ENCODE results near the gene ADD1. TPM values are rescaled to one million over a fixed set of nuclear protein-coding genes. Genes with fewer than 3 reads are reported as not detected.

Gene ADD1
- total and polyA plus RNA-seq, 2 of the 13 experiments (the other 11 are each of a cell fraction or from before 2014, with no cell fraction given), result 73.9 to 122 TPM

DNA sequence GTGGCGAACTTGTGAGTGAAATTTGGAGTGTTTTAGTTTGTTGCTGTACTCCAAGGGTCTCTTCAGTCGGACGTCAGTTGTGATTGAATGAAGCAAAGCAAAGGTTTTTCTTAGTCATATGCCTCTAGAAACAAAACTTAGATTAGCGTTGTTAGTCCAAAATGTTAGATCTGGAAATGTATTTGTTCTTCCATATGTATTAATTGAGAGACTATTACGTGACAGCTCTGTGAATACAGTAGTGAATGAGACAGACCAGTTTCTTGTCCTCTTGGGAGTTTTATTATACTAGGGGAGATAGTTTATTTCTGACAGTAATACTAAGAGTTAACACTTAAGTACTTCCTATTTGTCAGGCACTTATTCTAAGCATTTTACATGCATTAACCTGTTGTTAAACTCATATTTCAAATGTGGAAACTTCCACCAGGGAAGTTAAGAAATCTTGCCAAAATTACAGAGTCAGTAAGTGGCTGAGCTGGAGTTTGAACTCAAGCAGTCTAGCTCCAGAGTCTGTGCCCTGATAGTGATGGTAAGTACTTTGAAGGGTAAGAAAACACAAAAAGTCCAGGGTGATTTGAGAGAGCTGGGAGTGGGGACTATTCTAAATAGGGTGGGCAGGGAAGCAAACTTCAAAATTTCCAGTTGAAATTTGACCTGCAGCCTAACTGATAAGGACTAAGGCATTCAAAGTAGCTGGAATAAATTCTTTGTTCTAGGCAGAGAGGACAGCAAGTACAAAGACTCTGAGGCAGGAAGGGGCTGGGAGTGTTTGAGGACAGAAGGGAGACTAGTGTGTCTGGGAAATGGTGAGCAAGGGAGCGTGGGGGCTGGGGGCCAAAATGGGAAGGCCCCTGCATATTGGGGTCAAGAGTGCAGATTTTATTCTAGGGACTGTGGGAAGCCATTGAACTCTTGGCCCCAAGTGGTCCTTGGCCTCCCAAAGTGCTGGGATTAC is 17.0 kb downstream of the ADD1 start (continued):
- TF ChIP-seq, protein P1, sequence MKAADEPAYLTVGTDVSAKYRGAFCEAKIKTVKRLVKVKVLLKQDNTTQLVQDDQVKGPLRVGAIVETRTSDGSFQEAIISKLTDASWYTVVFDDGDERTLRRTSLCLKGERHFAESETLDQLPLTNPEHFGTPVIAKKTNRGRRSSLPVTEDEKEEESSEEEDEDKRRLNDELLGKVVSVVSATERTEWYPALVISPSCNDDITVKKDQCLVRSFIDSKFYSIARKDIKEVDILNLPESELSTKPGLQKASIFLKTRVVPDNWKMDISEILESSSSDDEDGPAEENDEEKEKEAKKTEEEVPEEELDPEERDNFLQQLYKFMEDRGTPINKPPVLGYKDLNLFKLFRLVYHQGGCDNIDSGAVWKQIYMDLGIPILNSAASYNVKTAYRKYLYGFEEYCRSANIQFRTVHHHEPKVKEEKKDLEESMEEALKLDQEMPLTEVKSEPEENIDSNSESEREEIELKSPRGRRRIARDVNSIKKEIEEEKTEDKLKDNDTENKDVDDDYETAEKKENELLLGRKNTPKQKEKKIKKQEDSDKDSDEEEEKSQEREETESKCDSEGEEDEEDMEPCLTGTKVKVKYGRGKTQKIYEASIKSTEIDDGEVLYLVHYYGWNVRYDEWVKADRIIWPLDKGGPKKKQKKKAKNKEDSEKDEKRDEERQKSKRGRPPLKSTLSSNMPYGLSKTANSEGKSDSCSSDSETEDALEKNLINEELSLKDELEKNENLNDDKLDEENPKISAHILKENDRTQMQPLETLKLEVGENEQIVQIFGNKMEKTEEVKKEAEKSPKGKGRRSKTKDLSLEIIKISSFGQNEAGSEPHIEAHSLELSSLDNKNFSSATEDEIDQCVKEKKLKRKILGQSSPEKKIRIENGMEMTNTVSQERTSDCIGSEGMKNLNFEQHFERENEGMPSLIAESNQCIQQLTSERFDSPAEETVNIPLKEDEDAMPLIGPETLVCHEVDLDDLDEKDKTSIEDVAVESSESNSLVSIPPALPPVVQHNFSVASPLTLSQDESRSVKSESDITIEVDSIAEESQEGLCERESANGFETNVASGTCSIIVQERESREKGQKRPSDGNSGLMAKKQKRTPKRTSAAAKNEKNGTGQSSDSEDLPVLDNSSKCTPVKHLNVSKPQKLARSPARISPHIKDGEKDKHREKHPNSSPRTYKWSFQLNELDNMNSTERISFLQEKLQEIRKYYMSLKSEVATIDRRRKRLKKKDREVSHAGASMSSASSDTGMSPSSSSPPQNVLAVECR (CRISPR knock-in tag; IDR thresholded peaks at IDR 0.05; ENCODE audit: borderline replicate concordance), result no peak
- TF ChIP-seq DDIT3 (CRISPR knock-in tag; IDR thresholded peaks at IDR 0.05), result no peak
- TF ChIP-seq IRX3 (CRISPR knock-in tag; IDR thresholded peaks at IDR 0.05; ENCODE audit: borderline replicate concordance, low read depth), result no peak
- TF ChIP-seq ZNF616 (CRISPR knock-in tag; IDR thresholded peaks at IDR 0.05; ENCODE audit: low read depth), result no peak
- no peak for TF ChIP-seq ZNF629 (CRISPR knock-in tag; conservative IDR thresholded peaks at IDR 0.05)
- TF ChIP-seq, protein P2, sequence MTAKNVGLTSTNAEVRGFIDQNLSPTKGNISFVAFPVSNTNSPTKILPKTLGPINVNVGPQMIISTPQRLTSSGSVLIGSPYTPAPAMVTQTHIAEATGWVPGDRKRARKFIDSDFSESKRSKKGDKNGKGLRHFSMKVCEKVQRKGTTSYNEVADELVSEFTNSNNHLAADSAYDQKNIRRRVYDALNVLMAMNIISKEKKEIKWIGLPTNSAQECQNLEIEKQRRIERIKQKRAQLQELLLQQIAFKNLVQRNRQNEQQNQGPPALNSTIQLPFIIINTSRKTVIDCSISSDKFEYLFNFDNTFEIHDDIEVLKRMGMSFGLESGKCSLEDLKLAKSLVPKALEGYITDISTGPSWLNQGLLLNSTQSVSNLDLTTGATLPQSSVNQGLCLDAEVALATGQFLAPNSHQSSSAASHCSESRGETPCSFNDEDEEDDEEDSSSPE (CRISPR knock-in tag; IDR thresholded peaks at IDR 0.05), result no peak
- TF ChIP-seq POLR2A (IDR thresholded peaks at IDR 0.05; ENCODE audit: insufficient read depth in 1 of 2, low read depth in 2 of 2, low read length in 2 of 2), result no peak
- TF ChIP-seq ZNF652 (CRISPR knock-in tag; IDR thresholded peaks at IDR 0.05; ENCODE audit: borderline replicate concordance, low read depth), result peak; percentile 54; the same call in 1 of the 2 replicates
- TF ChIP-seq, protein P3, sequence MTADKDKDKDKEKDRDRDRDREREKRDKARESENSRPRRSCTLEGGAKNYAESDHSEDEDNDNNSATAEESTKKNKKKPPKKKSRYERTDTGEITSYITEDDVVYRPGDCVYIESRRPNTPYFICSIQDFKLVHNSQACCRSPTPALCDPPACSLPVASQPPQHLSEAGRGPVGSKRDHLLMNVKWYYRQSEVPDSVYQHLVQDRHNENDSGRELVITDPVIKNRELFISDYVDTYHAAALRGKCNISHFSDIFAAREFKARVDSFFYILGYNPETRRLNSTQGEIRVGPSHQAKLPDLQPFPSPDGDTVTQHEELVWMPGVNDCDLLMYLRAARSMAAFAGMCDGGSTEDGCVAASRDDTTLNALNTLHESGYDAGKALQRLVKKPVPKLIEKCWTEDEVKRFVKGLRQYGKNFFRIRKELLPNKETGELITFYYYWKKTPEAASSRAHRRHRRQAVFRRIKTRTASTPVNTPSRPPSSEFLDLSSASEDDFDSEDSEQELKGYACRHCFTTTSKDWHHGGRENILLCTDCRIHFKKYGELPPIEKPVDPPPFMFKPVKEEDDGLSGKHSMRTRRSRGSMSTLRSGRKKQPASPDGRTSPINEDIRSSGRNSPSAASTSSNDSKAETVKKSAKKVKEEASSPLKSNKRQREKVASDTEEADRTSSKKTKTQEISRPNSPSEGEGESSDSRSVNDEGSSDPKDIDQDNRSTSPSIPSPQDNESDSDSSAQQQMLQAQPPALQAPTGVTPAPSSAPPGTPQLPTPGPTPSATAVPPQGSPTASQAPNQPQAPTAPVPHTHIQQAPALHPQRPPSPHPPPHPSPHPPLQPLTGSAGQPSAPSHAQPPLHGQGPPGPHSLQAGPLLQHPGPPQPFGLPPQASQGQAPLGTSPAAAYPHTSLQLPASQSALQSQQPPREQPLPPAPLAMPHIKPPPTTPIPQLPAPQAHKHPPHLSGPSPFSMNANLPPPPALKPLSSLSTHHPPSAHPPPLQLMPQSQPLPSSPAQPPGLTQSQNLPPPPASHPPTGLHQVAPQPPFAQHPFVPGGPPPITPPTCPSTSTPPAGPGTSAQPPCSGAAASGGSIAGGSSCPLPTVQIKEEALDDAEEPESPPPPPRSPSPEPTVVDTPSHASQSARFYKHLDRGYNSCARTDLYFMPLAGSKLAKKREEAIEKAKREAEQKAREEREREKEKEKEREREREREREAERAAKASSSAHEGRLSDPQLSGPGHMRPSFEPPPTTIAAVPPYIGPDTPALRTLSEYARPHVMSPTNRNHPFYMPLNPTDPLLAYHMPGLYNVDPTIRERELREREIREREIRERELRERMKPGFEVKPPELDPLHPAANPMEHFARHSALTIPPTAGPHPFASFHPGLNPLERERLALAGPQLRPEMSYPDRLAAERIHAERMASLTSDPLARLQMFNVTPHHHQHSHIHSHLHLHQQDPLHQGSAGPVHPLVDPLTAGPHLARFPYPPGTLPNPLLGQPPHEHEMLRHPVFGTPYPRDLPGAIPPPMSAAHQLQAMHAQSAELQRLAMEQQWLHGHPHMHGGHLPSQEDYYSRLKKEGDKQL (CRISPR knock-in tag; IDR thresholded peaks at IDR 0.05; ENCODE audit: low read depth), result peak; percentile 30; the same call in 1 of the 2 replicates
- TF ChIP-seq MBD4 (IDR thresholded peaks at IDR 0.05; ENCODE audit: borderline replicate concordance, low read length), result no peak
- no peak for TF ChIP-seq NKX3-1 (CRISPR knock-in tag; IDR thresholded peaks at IDR 0.05)
- TF ChIP-seq AGO2 (optimal IDR thresholded peaks at IDR 0.05; ENCODE audit: low read depth, low read length), result no peak
- no peak; the same call in none of the 2 replicates for TF ChIP-seq CEBPG (CRISPR knock-in tag; IDR thresholded peaks at IDR 0.05)
- TF ChIP-seq HNRNPK (IDR thresholded peaks at IDR 0.05; ENCODE audit: low read depth, low read length, poor library complexity, severe bottlenecking), result no peak
- no peak for TF ChIP-seq ARHGAP35 (CRISPR knock-in tag; IDR thresholded peaks at IDR 0.05; ENCODE audit: borderline replicate concordance)
- no peak for TF ChIP-seq MIER2 (CRISPR knock-in tag; IDR thresholded peaks at IDR 0.05)
- no peak for TF ChIP-seq ZNF10 (CRISPR knock-in tag; IDR thresholded peaks at IDR 0.05; ENCODE audit: borderline replicate concordance, low read depth)
- no peak for TF ChIP-seq MED13 (CRISPR knock-in tag; IDR thresholded peaks at IDR 0.05)
